ENCODE data around the gene JMJD8. TPM values are rescaled to one million over a fixed set of nuclear protein-coding genes. Genes with fewer than 3 reads are reported as not detected.

Gene JMJD8
- total RNA-seq, 1 donor from 2014 or later, result 20.2 TPM

GRCh38 chr16:642189-643049, 41.7 kb downstream of the JMJD8 start:
- peak in 1 of 2 donors; percentile 22 for DNase-seq (ENCODE audit: low read depth in 2 of 2)

DNA sequence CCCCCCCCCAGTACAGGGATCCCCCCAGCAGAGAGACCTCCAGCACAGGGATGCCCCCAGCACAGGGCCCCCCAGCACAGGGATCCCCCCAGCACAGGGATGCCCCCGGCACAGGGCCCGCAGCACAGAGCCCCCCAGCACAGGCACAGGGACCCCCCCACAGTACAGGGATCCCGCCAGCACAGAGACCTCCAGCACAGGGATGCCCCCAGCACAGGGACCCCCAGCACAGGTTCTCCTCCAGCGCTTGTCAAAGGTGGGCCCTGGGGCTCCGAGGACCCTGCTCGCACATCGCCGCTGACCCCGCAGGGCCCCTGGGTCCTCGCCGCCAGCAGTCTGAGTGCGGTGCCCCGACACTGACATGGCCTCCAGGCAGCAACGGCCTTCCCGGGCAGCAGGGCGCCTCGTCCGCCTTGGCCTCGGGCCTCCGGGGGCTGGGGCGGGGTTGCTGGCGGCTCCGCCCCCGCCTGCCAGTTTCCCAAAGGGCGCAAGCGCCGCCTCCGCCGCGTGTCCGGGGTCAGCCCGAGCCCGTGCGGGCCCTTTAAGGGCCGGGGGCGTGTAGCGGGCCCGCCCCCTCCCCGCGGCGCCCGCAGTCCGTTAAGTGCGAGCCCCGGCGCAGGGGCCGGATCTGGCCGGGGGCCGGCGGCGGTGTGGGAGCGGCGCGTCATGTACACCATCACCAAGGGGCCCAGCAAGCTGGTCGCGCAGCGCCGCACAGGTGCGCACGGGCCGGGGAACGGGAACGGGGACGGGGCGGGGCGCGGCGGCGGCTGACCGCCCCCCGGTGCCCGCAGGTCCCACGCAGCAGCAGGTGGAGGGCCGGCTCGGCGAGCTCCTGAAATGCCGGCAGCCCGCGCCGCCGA, 42.6 kb downstream of the JMJD8 start, which contains the start of gene MCRIP2:
Gene MCRIP2 (plus strand): TSS at position 503 of the 863 bp plus-strand sequence. CDS start 164 bp downstream, at position 667.
- peak; percentile 42 to 60 for DNase-seq (ENCODE audit: low read depth in 2 of 2)

DNA sequence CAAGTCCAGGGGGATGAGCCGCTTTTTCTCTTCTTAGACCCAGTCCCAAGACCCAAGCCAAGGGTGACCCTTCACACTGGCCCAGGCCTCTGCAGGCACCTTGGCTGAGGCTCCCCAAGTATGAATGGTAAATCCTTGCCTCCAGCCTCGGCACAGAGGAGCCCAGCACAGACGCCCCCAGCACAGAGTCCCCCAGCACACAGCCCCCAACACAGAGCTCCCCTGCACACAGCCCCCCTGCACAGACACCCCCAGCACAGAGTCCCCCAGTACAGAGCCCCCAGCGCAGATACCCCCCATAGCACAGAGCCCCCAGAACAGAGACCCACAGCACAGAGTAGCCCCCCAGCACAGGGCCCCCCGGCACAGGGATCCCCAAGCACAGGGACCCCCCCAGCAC, 43.5 kb downstream of the JMJD8 start:
- no peak for DNase-seq (ENCODE audit: low read depth in 2 of 2)

DNA sequence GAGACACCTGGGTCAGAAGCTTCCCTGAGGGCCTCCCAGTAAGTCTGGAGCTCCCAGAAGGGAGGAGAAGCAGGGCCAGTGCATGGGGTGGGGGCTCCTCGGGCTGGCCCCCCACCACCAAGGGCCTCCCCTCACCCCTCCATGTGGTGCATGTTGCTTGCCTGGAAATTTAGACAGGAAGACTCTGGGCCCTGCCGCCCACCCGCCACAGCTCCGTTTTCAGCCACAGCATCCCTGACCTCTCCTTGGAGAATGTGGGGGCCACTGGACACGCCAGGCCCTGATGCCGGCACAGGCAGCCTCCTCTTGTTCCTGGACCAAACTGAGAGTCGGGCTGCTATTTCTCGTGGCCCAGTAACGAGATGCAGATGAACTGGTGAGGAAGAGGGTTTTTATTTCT, 45.3 kb downstream of the JMJD8 start:
- no peak for DNase-seq (ENCODE audit: low read depth in 2 of 2)

- DNase-seq (ENCODE audit: low read depth in 2 of 2), result no peak
Observed at GRCh38 chr16:638034-638543, 46.0 kb downstream of the JMJD8 start.

DNA sequence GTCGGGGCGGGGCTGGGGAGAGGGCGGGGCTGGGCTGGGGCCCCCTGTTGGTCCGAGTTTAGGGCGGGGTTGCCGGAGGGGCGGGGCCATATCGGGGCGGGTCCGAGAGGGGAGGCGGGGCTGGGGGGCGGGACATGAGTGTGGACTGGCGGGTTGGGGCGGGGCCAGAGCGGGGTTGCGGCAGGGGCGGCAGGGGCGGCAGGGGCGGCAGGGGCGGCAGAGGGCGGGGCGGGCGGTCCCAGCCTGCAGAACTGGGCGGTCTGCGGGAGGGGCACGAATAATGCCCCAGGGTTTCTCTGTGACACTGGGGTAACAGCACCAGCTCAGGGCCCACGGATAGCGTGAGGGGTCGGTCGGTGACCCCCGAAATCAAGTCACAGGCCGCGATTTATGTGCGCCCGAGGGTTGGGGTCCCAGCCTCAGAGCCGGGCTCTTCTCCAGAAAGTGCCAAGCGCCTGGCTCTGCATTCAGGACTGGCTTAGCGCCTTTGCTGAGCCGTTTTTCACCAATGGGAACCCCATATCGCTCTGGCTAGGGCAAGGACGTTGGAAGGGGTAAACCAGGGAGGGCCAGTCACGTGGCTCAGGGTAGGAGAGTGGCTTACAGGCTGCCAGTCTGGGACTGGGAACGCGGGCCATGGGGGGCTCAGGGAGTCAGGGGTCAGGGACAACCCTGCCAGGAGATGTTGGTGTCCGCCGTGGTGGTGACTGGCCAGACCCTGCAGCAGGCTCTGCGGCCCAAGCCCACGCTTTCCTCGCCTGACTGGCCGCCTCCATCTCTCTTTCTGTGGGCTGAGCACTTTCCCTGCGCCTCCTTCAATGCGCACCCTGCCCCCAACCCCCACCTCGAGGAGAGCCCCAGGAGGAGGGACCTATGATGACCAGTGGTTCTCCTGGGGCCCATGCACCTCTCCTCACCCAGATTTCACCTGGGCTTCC, 46.8 kb downstream of the JMJD8 start:
- DNase-seq (ENCODE audit: low read depth in 2 of 2), result peak; percentile 89 to 94

DNA sequence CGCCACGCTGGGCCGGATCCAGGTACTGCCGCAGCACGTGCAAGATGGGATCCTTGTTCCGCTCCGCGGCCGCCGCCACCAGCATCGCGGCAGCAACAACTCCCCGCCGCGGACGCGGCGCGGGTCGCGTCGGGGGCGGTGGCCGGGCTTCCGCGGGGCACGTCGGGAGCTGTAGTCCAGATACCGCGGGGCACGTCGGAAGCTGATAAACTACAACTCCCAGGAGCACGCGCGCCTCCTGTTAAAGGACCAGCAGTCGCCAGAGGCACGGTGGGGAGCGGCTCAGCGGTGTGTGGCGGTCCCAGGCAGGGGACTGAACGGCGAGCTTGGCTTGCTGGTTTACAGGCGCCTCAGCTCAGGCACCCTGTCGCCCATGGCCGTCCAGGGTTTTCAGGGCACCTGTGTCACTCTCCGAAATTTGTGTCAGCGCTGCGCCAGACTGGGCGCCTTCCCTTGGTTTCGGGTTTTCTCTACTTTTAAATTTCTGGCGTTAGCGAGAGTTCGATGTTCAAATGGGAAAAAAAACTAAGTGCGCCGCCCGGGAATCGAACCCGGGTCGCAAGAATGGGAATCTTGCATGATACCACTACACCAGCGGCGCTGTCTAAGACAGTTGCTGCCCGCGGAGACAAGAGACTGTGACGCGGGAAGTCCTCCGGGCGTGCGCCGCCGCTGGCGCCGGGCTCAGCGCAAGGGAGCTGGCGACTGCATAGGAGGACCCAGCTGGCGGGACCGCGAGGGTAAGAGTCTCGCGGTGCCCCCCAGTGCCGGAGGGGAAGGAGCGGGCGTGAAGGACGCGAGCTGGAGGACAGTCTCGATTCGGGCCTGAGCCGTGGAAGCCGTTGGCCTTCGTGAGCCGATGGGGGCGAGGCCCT, 47.7 kb downstream of the JMJD8 start, which contains the start of gene METTL26:
Gene METTL26 (minus strand): TSS at position 100 of the 875 bp plus-strand sequence. CDS start 15 bp downstream, at position 85.
- peak; percentile 96 to 97 for DNase-seq (ENCODE audit: low read depth in 2 of 2)

DNA sequence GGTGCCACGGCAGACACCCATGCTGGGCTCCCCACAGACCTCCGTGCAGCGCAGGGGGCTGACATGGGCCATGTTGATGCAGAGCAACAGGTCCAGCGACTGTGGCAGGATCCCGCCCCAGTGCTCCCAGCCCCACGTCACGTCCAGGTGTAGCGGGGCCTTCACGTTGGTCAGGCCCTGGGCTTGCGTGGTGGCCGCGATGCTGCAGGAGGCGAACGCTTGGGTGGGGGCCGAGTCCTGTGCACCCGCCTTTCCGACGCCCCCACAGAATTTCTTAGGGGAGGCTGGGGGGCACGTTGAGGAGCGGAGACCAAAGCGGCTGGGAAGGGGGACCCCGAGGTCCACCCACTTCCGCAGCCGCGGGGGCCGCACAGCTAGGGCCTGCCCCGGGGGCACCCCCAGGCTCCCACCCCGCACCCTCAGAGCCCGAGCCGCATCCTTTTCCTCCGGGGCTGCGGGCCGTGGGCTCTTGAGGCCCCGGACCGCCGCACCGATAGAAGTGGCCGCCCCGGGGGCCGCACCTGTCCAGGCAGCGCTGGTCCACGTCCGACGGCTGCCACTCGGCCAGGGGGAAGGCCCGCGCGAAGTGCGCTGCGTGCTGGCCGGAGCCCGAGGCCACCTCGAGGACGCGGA, 48.4 kb downstream of the JMJD8 start:
- DNase-seq (ENCODE audit: low read depth in 2 of 2), result no peak

DNA sequence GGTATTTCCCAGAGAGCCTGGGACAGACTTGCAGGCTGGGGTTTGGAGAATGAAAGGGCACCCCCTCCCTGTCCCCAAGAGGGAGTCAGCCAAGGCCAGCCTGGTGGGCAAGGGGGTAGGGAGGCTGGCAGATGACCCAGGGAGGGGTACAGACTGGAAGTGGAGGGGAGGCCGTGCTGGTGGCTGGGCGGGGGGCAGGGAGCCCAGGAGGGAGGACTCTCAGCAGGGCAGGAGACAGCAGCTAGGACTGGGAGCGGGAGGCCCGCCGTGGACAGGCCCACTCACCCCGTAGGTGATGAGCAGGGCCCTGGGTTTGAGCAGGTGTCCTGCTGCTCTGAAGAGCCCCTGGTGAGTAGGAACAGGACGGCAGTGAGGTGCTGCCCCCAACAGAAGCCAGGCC, 49.1 kb downstream of the JMJD8 start:
- DNase-seq (ENCODE audit: low read depth in 2 of 2), result no peak

GRCh38 chr16:634051-634670, 50.0 kb downstream of the JMJD8 start:
- no peak for DNase-seq (ENCODE audit: low read depth in 2 of 2)

GRCh38 chr16:633336-634050, 50.6 kb downstream of the JMJD8 start:
- DNase-seq (ENCODE audit: low read depth in 2 of 2), result no peak

- no peak for DNase-seq (ENCODE audit: low read depth in 2 of 2)
Observed at GRCh38 chr16:632486-633335, 51.4 kb downstream of the JMJD8 start.

- DNase-seq (ENCODE audit: low read depth in 2 of 2), result no peak
Observed at GRCh38 chr16:631808-632358, 52.3 kb downstream of the JMJD8 start.

Data from lung microvascular endothelial cell (primary cell).